Ectodermal cell (in vitro differentiated cells): ENCODE results near the gene FAM114A2.
A peak's percentile ranks its signal among the peaks of the same experiment; 100 is the strongest.

ENCODE experiments used
- H3K27ac ChIP-seq: 2 replicates; pipeline ENCODE4 v1.7.0; 2013; ENCODE audit warnings: mild to moderate bottlenecking, low read depth, low read length; ENCODE audit not compliant: insufficient read depth, poor library complexity, severe bottlenecking
- H3K27me3 ChIP-seq: 2 replicates; pipeline ENCODE4 v1.7.0; 2013; ENCODE audit warnings: mild to moderate bottlenecking, low read length; ENCODE audit not compliant: insufficient read depth, control insufficient read depth, poor library complexity, severe bottlenecking
- H3K36me3 ChIP-seq: one replicate; pipeline ENCODE4 v1.7.0; 2013; ENCODE audit warnings: low read length; ENCODE audit not compliant: control insufficient read depth, insufficient read depth
- H3K4me1 ChIP-seq: one replicate; pipeline ENCODE4 v1.7.0; 2013; ENCODE audit warnings: low read length; ENCODE audit not compliant: control insufficient read depth, insufficient read depth
- H3K4me3 ChIP-seq: 2 replicates; pipeline ENCODE4 v1.7.0; 2013; ENCODE audit warnings: low read depth, low read length, control low read depth; ENCODE audit not compliant: insufficient read depth
- H3K9me3 ChIP-seq: 2 replicates; pipeline ENCODE4 v1.7.0; 2013; ENCODE audit warnings: mild to moderate bottlenecking, low read length, moderate library complexity; ENCODE audit not compliant: control insufficient read depth
- WGBS, 2 experiments: methylation state at CpG; one replicate each; pipeline ENCODE4 v1.1.7; 2013; ENCODE audit warnings: missing lambda C conversion rate in 2 of 2; 5-methylcytosine and 5-hydroxymethylcytosine counted together

The FAM114A2 gene

DNA sequence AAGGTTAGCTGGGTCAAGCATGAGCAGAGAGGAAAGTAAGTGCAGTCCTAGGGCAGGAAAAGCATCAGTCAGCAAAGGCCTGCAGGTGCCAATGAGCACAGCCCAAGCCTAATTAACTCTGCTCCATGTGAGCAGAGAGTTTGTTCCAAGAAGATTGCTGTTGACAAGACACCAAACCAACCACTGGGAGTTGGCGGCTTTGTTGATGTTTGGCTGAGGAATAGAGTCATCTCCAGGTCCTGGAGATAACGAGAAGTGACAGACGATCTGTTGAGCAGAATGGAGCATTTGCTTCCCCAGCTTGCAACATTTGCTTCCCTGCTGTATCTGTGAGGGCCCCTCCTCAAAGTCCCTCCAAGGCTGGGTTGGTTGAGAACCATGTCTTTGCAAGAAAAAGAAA, 68.2 kb downstream of the FAM114A2 start:
- Histone ChIP-seq H3K27ac (no peak overlapping the region), H3K4me3 (no peak overlapping the region), H3K27me3 (no peaks in the 10 kb centered on the region), H3K36me3 (no peaks in the 10 kb centered on the region), H3K9me3 (no peaks in the 10 kb centered on the region), H3K4me1 (no peaks in the 10 kb centered on the region)
- 79 to 90% methylated on average over 3 of the region's 3 CpGs for WGBS, 2 experiments

DNA sequence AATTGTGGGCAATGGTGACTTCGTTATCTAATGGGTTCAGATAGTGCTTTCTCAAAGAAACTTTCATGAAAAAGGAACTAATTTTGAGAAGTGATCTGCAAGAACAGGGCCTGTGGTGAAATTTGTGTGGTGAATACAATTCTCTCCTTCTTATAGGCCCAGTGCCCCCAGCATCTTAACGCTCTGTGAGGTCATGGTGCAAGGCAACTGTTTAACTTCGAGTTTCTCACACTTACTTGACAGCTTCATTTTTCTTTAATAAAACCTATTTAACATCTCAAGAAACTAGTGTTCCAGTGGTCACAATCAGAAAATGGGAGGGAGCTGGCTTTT, 69.2 kb downstream of the FAM114A2 start:
- no peaks in the 10 kb centered on the region for H3K9me3 ChIP-seq
- H3K27ac ChIP-seq: no peak overlapping the region
- H3K36me3 ChIP-seq: no peaks in the 10 kb centered on the region
- WGBS, 2 experiments: 96% methylated on average over 3 of the region's 3 CpGs
- H3K27me3 ChIP-seq: no peaks in the 10 kb centered on the region
- H3K4me3 ChIP-seq: no peak overlapping the region
- H3K4me1 ChIP-seq: no peaks in the 10 kb centered on the region

DNA sequence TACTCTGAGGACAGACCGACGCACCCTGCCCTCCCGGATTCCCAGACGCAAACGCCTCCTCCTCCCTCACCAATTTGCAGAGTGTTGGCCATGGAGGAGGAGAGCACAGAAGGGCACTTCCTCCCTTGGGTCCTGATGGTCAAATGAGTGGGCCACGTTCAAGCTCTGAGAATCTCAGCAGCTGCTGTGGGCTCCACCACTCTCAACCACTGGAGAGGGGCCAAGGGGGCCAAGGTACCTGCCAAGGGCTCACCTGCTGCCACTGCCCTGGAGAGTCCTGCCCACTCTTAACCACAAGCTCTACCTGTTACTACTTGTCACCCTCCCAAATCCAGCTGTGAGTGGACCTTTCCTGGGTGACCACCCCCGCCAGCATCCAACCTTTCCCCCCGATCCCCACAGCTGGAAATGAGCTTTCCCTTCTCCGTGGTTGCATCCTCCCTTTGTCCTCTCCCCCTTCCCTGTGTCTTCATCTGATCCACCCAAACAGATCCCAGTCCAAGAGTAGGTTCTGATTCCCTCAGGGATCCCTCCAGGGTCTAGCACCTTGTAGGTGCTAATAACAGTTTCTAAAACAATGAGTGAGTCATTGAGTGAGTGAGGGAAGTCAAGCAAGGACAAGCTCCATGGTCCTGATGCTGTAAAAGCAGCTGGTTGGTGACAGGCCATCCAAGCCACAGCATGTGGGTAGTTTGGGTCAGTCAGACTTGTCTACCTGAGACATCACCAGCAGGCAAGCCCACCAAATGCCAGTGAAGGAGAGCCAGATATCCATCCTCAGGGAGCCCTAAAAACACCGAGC, 69.7 kb downstream of the FAM114A2 start:
- WGBS, 2 experiments: 83 to 90% methylated on average over 10 of the region's 10 CpGs
- Histone ChIP-seq H3K9me3 (no peaks in the 10 kb centered on the region), H3K27ac (no peak overlapping the region), H3K36me3 (no peaks in the 10 kb centered on the region), H3K4me3 (no peak overlapping the region), H3K4me1 (no peaks in the 10 kb centered on the region), H3K27me3 (no peaks in the 10 kb centered on the region)

DNA sequence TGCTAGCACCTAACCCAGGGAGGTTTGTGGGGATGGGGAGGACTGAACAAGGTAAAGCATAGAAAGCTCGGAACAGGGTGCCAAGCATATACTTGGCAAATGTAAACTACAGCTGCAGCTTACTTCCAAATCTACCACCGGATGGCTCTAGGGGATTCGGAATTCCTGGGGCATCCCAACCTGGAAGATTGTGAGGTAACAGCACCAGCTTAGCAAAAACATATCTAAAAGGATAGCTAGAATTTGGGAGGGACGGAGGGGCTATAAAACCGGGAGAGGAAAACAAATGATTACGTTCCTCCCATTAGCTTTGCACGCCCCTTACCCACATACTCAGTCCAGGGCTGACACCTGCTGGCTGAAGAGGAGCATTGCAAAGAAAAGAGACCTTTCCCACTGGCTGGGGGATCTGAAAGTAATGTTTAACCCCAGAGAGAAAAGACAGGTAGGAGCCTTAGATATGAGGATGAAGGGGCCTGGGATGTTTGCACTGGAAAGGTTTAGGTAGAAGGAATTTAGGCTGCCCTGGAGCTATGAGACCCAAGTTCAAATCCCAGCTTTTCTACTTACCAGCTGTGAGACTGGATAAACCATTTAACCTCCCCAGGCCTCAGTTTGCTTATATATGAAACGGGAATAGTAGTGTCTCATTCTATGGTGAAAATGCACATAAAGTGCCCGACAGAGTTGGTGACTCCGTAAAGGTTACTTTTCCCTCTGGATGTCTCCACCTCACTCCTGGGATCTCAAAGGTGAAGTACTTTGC, 73.6 kb downstream of the FAM114A2 start:
- Histone ChIP-seq H3K27ac (no peak overlapping the region), H3K27me3 (no peaks in the 10 kb centered on the region), H3K9me3 (no peaks in the 10 kb centered on the region), H3K4me1 (peaks cover 7% of the 10 kb centered on the region), H3K4me3 (no peak overlapping the region), H3K36me3 (no peaks in the 10 kb centered on the region)
- 36 to 41% methylated on average over 10 of the region's 10 CpGs for WGBS, 2 experiments

DNA sequence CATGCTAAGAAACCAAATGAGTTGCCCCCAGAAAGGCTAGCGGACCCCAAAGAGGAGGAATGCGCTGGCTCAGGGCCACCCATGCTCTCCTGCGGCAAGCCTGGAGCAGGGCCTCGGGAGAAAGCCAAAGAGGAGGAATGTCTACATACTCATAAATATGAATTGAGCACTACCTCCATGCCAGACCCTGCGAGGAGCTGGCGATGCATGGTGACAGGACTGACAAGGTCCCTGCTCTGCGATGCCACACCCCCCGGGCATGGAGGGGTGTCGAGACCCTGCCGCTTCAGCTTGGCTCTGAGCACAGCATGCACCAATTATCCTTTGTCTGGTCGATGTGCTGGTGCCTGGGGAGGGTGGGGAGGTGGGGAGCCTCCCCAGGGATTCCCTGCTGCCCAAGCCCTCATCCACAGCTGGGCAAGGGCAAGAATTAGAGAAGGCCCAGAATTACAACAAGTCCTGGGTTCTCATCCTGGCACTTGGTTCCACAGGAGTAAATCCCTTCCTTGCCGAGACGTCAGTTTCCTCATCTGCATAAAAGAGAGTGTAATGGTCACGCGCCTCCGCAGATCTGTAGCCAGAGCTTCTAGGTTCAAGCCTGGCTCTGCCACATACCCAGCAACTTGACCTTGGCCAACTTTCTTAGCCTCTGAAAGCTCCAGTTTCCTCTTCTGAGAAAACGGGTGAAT, 74.4 kb downstream of the FAM114A2 start:
- no peaks in the 10 kb centered on the region for H3K36me3 ChIP-seq
- no peaks in the 10 kb centered on the region for H3K9me3 ChIP-seq
- no peak overlapping the region for H3K27ac ChIP-seq
- H3K4me1 ChIP-seq: peaks cover 14% of the 10 kb centered on the region
- 74% methylated on average over 17 of the region's 17 CpGs for WGBS, 2 experiments
- no peak overlapping the region for H3K4me3 ChIP-seq
- no peaks in the 10 kb centered on the region for H3K27me3 ChIP-seq

DNA sequence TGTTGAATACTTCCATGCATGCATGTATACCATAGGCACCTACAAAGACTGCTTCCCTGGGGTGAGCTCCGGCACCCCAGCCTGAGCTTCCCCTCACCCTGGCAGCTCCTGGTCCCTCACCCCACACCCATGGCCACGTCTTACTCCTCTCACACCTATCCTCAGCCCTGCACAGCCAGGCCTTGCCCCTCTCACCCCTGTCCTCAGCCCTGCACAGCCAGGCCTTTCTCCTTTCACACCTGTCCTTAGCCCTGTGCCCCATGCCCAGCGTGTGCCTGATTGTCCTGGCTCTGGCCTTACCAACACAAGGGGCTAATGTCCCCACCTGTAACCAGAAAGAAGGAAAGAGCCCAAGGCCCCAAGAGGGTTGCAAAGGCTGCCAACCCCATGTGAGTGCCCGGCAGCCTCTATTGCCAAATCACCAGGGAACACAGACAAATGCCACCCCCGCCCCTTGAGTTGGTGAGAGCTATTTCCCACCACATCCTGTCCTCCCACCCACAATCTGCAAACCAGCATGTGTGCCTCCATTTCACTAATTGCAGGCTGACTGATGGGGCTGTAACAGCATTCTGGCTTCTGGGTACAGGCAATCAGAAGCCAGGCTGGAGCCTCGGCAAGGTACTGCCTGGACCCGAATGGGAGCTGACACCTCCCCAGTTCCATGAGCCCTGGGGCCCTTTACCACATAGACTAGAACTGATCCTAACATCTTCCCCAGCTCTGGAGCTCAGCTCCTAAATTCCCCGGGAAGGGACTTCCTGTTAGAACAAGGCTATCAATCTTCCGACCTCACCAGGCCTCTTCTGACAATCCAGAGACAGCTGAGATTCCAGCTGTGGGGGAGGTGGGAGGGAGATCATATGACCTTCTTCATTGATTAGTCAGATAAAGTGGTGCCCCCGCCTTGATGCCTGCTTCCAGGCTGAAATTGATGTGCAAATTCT, 78.2 kb downstream of the FAM114A2 start:
- Histone ChIP-seq H3K9me3 (no peaks in the 10 kb centered on the region), H3K27me3 (no peaks in the 10 kb centered on the region), H3K4me1 (peaks cover 28% of the 10 kb centered on the region), H3K27ac (no peak overlapping the region), H3K36me3 (no peaks in the 10 kb centered on the region), H3K4me3 (no peak overlapping the region)
- 76 to 85% methylated on average over 10 of the region's 10 CpGs for WGBS, 2 experiments

DNA sequence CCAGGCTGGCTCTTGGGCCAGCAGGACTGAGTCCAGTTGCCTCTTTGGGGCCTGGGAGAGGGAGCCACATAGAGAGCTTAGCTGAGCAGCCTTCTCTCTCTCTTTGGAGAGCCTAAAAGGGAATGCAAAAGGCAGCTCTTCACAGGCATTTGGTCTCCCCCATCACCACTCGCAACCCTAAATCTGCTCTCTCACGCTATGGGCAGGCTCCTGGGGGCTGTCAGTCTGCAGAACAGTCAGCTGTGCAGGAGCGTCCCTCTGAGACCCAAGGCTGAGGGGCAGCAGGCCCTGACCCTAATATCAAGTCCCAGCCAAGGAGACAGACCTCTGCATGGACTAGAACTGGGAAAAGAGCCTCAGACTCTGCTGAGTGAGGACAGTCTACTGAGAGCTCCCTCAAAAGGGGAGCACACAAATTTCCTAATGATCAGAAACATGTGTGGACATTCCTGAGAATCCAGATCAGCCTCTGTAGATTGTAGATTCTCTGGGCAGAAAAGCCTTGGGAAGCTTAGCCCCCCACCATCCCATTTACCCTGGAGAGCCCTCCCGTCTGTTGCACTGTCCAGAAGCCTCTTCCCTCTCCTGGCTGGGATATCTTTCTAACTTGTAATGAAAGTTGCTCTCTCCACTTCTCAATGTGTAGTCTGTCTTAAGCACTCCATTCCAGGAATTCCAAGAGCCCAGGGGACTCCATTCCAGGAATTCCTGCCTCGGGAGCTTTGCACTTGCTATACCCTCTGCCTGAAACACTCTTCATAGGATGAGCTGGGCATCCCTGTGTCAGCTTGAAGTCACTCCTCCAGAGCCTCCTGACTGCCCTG, 79.4 kb downstream of the FAM114A2 start:
- Histone ChIP-seq H3K9me3 (no peaks in the 10 kb centered on the region), H3K27ac (peak overlapping the region; percentile 81), H3K27me3 (no peaks in the 10 kb centered on the region), H3K4me1 (peaks cover 28% of the 10 kb centered on the region), H3K4me3 (no peak overlapping the region), H3K36me3 (no peaks in the 10 kb centered on the region)
- 37 to 42% methylated on average over 5 of the region's 5 CpGs for WGBS, 2 experiments

DNA sequence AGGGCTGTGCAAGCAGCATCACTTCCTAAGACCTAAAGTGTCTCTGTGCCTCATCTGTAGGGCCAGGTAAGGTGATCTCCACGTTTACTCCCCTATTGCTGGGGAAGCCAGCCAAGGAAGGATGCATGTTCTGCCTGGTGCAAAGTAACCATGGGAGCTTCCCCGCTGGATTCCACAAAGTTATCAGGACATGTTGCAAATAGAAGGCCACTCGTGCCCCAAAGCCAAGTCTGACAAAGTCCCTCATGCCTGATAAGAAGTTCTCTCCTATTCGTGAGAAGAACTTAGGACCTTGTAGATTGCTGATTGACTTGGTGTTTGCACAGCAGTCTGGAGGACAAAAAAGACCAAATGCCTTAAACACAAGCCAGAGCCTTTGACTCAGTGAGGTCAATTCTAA, 81.5 kb downstream of the FAM114A2 start:
- no peak overlapping the region for H3K27ac ChIP-seq
- no peaks in the 10 kb centered on the region for H3K27me3 ChIP-seq
- no peak overlapping the region for H3K4me3 ChIP-seq
- WGBS, 2 experiments: 94 to 96% methylated on average over 4 of the region's 4 CpGs
- no peaks in the 10 kb centered on the region for H3K36me3 ChIP-seq
- H3K9me3 ChIP-seq: no peaks in the 10 kb centered on the region
- peaks cover 28% of the 10 kb centered on the region for H3K4me1 ChIP-seq

DNA sequence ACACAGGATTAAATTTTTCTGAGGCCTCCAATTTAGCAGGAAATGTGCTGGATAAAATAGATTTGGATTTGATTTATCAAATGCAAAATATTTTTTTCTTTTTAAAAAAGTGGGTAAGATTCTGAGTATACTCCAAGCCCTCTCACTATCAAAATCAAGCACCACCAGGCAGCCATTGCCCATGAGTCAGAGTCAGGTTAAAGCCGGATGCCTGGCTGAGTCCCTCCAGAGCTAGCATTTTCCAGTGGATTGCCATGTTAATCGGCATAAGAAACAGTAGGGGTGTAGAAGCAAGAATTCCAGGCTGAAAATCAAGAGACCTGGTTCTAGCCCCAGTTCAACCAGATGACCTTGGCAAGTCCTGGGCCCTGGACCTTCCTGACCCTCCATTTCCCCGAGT, 85.3 kb downstream of the FAM114A2 start:
- Histone ChIP-seq H3K27me3 (no peaks in the 10 kb centered on the region), H3K27ac (no peak overlapping the region), H3K4me3 (no peak overlapping the region), H3K36me3 (no peaks in the 10 kb centered on the region), H3K4me1 (peaks cover 4% of the 10 kb centered on the region), H3K9me3 (no peaks in the 10 kb centered on the region)
- WGBS, 2 experiments: 90 to 95% methylated on average over 3 of the region's 3 CpGs
